Measurements from ENCODE around the gene TMEM273. TPM values are rescaled to one million over a fixed set of nuclear protein-coding genes. Genes with fewer than 3 reads are reported as not detected.
"Not testable (repeated sequence)": the region's sequence is repeated elsewhere in the genome, so short reads cannot be mapped to it uniquely, and the experiment has no call there.

The TMEM273 gene
- total RNA-seq, 1 donor from 2014 or later = 82.3 TPM

DNA sequence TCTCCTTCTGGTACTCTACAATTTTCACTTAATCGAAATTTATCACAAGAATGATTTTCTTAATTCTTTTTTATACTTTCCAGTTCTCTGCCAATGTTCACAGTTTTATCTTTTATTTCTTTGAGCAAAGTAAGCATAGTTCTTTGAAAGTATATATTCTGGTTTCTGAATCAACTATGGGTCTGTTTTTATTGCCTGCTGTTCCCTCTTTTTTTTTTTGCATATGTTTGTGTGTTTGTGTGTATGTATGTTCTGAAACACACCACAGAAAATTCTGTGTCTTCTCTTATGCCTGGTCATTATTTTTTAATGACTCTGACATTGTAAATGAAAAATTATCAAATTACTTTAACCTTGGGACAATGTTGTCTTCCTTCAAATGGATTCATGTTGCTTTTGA is 15.9 kb upstream of the TMEM273 start:
- no peak overlapping the region for H3K4me3 ChIP-seq
- H3K36me3 ChIP-seq = no peaks in the 10 kb centered on the region
- H3K9me3 ChIP-seq = no peaks in the 10 kb centered on the region
- TF ChIP-seq, protein P1, sequence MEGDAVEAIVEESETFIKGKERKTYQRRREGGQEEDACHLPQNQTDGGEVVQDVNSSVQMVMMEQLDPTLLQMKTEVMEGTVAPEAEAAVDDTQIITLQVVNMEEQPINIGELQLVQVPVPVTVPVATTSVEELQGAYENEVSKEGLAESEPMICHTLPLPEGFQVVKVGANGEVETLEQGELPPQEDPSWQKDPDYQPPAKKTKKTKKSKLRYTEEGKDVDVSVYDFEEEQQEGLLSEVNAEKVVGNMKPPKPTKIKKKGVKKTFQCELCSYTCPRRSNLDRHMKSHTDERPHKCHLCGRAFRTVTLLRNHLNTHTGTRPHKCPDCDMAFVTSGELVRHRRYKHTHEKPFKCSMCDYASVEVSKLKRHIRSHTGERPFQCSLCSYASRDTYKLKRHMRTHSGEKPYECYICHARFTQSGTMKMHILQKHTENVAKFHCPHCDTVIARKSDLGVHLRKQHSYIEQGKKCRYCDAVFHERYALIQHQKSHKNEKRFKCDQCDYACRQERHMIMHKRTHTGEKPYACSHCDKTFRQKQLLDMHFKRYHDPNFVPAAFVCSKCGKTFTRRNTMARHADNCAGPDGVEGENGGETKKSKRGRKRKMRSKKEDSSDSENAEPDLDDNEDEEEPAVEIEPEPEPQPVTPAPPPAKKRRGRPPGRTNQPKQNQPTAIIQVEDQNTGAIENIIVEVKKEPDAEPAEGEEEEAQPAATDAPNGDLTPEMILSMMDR (IDR thresholded peaks at IDR 0.05) = no peak
- DNase-seq (ENCODE audit: low spot score in 2 of 2) = no peak
- H3K27me3 ChIP-seq = no peaks in the 10 kb centered on the region
- no peaks in the 10 kb centered on the region for H3K4me1 ChIP-seq
- no peak overlapping the region for H3K27ac ChIP-seq
- intact Hi-C loops (cut with DNase I) = no loop called here

DNA sequence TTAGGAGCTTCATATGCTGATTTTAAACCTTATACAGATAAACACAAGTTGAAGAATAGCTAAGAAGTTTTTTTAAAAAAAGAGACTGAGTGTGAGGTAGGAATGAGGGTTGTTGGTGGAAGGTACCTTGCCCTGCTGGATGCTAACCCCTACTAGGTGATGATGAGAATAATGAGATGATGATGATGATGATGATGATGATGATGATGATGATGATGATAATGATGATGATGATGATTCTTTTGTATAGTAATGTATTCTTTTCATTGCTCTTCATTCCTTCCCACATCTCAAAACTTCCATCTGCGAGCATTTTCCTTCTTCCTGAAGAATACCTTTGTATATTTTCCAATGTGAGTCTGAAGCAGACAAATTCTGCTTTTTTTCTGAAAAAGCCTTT is 14.1 kb upstream of the TMEM273 start:
- DNase-seq (ENCODE audit: low spot score in 2 of 2) = no peak
- Histone ChIP-seq H3K9me3 (no peaks in the 10 kb centered on the region), H3K36me3 (no peaks in the 10 kb centered on the region), H3K4me1 (no peaks in the 10 kb centered on the region), H3K27me3 (no peaks in the 10 kb centered on the region), H3K27ac (no peak overlapping the region), H3K4me3 (no peak overlapping the region)
- intact Hi-C loops (cut with DNase I) = no loop called here
- TF ChIP-seq, protein P1 (IDR thresholded peaks at IDR 0.05) = no peak

DNA sequence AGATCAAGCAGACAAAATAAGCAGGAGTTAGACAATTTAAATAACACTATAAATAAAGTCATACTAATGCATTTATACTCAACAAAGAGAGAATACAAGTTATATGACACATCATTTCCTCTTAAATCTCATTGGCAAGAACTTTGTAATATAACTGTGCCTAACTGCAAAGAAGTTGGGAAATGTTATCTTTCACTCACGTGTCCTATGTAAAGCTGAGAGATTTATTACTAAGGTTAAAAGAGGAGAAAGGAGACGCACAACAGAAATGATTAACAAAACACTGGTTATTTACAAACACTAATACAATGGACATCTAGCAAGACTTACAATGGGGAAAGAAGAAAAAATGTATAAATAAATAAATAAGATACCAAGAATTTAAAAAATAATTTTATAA is 12.7 kb upstream of the TMEM273 start:
- Histone ChIP-seq H3K4me3 (no peak overlapping the region), H3K27me3 (no peaks in the 10 kb centered on the region), H3K36me3 (no peaks in the 10 kb centered on the region), H3K9me3 (no peaks in the 10 kb centered on the region), H3K4me1 (no peaks in the 10 kb centered on the region), H3K27ac (no peak overlapping the region)
- TF ChIP-seq, protein P1 (IDR thresholded peaks at IDR 0.05) = no peak
- intact Hi-C loops (cut with DNase I) = no loop called here
- DNase-seq (ENCODE audit: low spot score in 2 of 2) = no peak

DNA sequence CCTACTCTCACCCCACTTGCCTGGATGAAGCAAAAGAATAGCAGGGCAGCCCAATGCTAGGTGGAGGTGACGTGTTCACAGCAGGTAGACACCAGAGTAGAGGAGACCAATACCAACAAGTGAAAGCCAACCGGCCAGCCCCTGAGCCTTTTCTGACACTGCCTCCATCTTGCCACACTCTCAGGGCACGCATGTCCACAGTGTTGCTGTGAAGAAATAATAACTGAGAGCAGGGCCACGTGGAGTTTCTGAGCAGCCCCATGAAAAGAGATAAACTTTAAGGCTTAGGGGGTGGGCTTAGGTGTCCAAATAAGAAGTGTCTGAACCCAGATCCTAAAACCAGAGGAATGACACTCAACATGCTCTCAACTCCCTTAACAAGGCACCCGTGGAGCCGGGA is 9.0 kb upstream of the TMEM273 start:
- H3K27ac ChIP-seq = no peak overlapping the region
- no peaks in the 10 kb centered on the region for H3K36me3 ChIP-seq
- no peak overlapping the region for H3K4me3 ChIP-seq
- intact Hi-C loops (cut with DNase I) = no loop called here
- H3K4me1 ChIP-seq = no peaks in the 10 kb centered on the region
- H3K27me3 ChIP-seq = no peaks in the 10 kb centered on the region
- H3K9me3 ChIP-seq = no peaks in the 10 kb centered on the region
- TF ChIP-seq, protein P1 (IDR thresholded peaks at IDR 0.05) = no peak
- DNase-seq (ENCODE audit: low spot score in 2 of 2) = no peak

DNA sequence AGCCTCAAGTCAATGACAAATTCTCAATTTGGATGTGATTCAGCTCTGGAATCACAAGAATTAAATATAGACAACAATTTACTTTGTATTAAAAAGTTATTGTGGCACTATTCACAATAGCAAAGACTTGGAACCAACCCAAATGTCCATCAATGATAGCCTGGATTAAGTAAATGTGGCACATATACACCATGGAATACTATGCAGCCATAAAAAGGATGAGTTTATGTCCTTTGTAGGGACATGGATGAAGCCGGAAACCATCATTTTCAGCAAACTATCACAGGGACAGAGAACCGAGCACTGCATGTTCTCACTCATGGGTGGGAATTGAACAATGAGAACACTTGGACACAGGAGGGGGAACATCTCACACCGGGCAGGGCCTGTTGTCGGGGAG is 7.7 kb upstream of the TMEM273 start:
- H3K4me3 ChIP-seq; H3K9me3 ChIP-seq; H3K27ac ChIP-seq; intact Hi-C loops (cut with DNase I); H3K4me1 ChIP-seq; DNase-seq (ENCODE audit: low spot score in 2 of 2); H3K27me3 ChIP-seq; H3K36me3 ChIP-seq: not testable (repeated sequence)

DNA sequence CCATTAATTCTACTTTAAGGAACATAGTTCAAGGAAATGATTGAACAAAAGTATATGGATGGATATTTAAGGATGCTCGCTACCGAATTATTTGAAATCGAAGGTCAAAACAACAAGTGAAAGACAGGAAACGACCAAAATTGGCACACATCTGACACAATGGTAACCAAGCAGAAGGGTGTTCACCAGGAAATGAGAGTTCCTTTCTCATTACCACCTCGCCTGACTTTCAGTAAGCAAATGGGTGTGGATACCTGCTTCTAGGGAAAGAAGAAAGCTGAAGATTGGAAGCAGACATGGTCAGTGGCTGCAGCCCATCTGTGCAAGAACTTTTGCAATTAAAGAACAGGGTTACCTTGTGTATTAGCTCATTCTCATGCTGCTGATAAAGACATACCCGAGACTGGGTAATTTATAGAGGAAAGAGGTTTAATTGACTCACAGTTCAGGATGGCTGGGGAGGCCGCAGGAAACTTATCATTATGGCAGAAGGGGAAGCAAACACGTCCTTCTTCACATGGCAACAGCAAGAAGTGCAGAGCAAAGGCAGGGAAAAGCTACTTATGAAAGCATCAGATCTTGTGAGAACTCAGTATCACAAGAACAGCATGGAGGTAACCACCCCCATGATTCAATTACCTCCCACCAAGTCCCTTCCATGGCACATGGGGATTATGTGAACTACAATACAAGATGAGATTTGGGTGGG is 6.2 kb upstream of the TMEM273 start:
- TF ChIP-seq, protein P1 (IDR thresholded peaks at IDR 0.05) = no peak
- Histone ChIP-seq H3K36me3 (no peaks in the 10 kb centered on the region), H3K4me3 (no peak overlapping the region), H3K27me3 (no peaks in the 10 kb centered on the region), H3K27ac (peak overlapping the region in 1 of 2 donors; percentile 40), H3K4me1 (no peaks in the 10 kb centered on the region), H3K9me3 (no peaks in the 10 kb centered on the region)
- no peak for DNase-seq (ENCODE audit: low spot score in 2 of 2)
- intact Hi-C loops (cut with DNase I) = no loop called here
